MM.1S (cell line): ENCODE results near the gene SLC30A5.
"Not testable (repeated sequence)": the region's sequence is repeated elsewhere in the genome, so short reads cannot be mapped to it uniquely, and the experiment has no call there.

Source experiments
- DNase-seq: peaks from one replicate; pipeline ENCODE4 v3.0.0-alpha.2; 2015
- H2AFZ ChIP-seq: fragments of 300-600 bp; sonication (generic); 2 replicates; pipeline ENCODE4 v1.6.0; 2016; ENCODE audit warnings: antibody characterized with exemption, low read length
- H3F3A ChIP-seq: fragments of 300-600 bp; sonication (generic); 2 replicates; pipeline ENCODE4 v1.6.1; 2016; ENCODE audit warnings: mild to moderate bottlenecking, antibody characterized with exemption, low read length, moderate library complexity, mixed read lengths; ENCODE audit not compliant: insufficient read depth
- H3K27ac ChIP-seq: fragments of 300-600 bp; sonication (generic); 2 replicates; pipeline ENCODE4 v1.5.1; 2016; ENCODE audit warnings: mild to moderate bottlenecking, low read length
- H3K27me3 ChIP-seq: fragments of 300-600 bp; sonication (generic); replicated peaks from 2 replicates; pipeline ENCODE4 v1.6.0; 2016; ENCODE audit warnings: low read length; ENCODE audit not compliant: insufficient read depth
- H3K36me3 ChIP-seq: fragments of 300-600 bp; sonication (generic); replicated peaks from 2 replicates; pipeline ENCODE4 v1.6.1; 2016; ENCODE audit warnings: mild to moderate bottlenecking, low read length, mixed read lengths; ENCODE audit not compliant: insufficient read depth
- H3K4me1 ChIP-seq: fragments of 300-600 bp; sonication (generic); 2 replicates; pipeline ENCODE4 v1.6.1; 2016; ENCODE audit warnings: low read length, mixed read lengths
- H3K4me2 ChIP-seq: fragments of 300-600 bp; sonication (generic); 2 replicates; pipeline ENCODE4 v1.6.0; 2016; ENCODE audit warnings: low read depth, low read length
- H3K4me3 ChIP-seq: fragments of 300-600 bp; sonication (generic); 2 replicates; pipeline ENCODE4 v1.5.1; 2016; ENCODE audit warnings: low read length, mixed read lengths
- H3K79me2 ChIP-seq: fragments of 300-600 bp; sonication (generic); 2 replicates; pipeline ENCODE4 v1.6.1; 2016; ENCODE audit warnings: mixed run types, low read length, mixed read lengths
- H3K9ac ChIP-seq: fragments of 300-600 bp; sonication (generic); 2 replicates; pipeline ENCODE4 v1.6.1; 2016; ENCODE audit warnings: low read length, mixed read lengths
- H3K9me2 ChIP-seq: fragments of 300-600 bp; sonication (generic); replicated peaks from 2 replicates; pipeline ENCODE4 v1.6.1; 2016; ENCODE audit warnings: mild to moderate bottlenecking, low read length, mixed read lengths; ENCODE audit not compliant: insufficient read depth
- H3K9me3 ChIP-seq: fragments of 300-600 bp; sonication (generic); replicated peaks from 2 replicates; pipeline ENCODE4 v1.6.1; 2016; ENCODE audit warnings: mild to moderate bottlenecking, low read length, mixed read lengths; ENCODE audit not compliant: insufficient read depth
- H4K20me1 ChIP-seq: fragments of 300-600 bp; sonication (generic); 2 replicates; pipeline ENCODE4 v1.6.1; 2016; ENCODE audit warnings: mild to moderate bottlenecking, low read length, moderate library complexity, mixed read lengths; ENCODE audit not compliant: insufficient read depth
- CTCF ChIP-seq: fragments of 300-600 bp; sonication (generic); IDR thresholded peaks from 2 replicates; pipeline ENCODE4 v1.5.1; 2016; ENCODE audit warnings: antibody characterized with exemption, low read length, mixed read lengths
- EZH2 ChIP-seq: fragments of 300-600 bp; sonication (generic); optimal IDR thresholded peaks from 2 replicates; pipeline ENCODE3; 2017; ENCODE audit warnings: low read depth, mild to moderate bottlenecking, antibody characterized with exemption, low read length, mixed read lengths
- EZH2phosphoT487 ChIP-seq: fragments of 300-600 bp; sonication (generic); IDR thresholded peaks from 2 replicates; pipeline ENCODE4 v1.6.1; 2018; ENCODE audit warnings: antibody characterized with exemption, low read length

SLC30A5 gene

GRCh38 chr5:69105996-69106906, 12.4 kb downstream of the SLC30A5 start:
- Histone ChIP-seq H3K27me3 (no peaks in the 10 kb centered on the region), H3K4me2 (no peak overlapping the region), H4K20me1 (no peaks in the 10 kb centered on the region), H3F3A (no peaks in the 10 kb centered on the region), H2AFZ (no peak overlapping the region), H3K79me2 (peaks cover 4% of the 10 kb centered on the region; the same call in 1 of the 2 replicates), H3K9me3 (no peaks in the 10 kb centered on the region), H3K9ac (no peak overlapping the region), H3K36me3 (peaks cover 22% of the 10 kb centered on the region), H3K27ac (no peak overlapping the region), H3K4me3 (no peak overlapping the region), H3K4me1 (no peaks in the 10 kb centered on the region), H3K9me2 (no peaks in the 10 kb centered on the region)
- no peak for TF ChIP-seq EZH2phosphoT487
- TF ChIP-seq CTCF, result no peak
- no peak for TF ChIP-seq EZH2
- no peak for DNase-seq

- not testable (repeated sequence) for H3K4me3 ChIP-seq, H4K20me1 ChIP-seq, H3K4me1 ChIP-seq, H3K79me2 ChIP-seq, H3K9me3 ChIP-seq, H3K27ac ChIP-seq, H3K4me2 ChIP-seq, H3F3A ChIP-seq, H3K9me2 ChIP-seq, H2AFZ ChIP-seq, DNase-seq, H3K27me3 ChIP-seq, H3K9ac ChIP-seq
- peaks cover 22% of the 10 kb centered on the region for H3K36me3 ChIP-seq
These were observed 14.6 kb downstream of the SLC30A5 start for GRCh38 chr5:69108367-69108766.

- Histone ChIP-seq H3K4me1 (no peaks in the 10 kb centered on the region), H3K79me2 (no peaks in the 10 kb centered on the region), H3K4me3 (no peak overlapping the region), H3K4me2 (no peak overlapping the region), H2AFZ (no peak overlapping the region), H3K9ac (no peak overlapping the region), H3K27me3 (no peaks in the 10 kb centered on the region), H3K9me2 (no peaks in the 10 kb centered on the region), H3K36me3 (peaks cover 26% of the 10 kb centered on the region), H3F3A (no peaks in the 10 kb centered on the region), H3K9me3 (no peaks in the 10 kb centered on the region), H3K27ac (no peak overlapping the region), H4K20me1 (no peaks in the 10 kb centered on the region)
- TF ChIP-seq CTCF (no peak), EZH2 (no peak), EZH2phosphoT487 (no peak)
- no peak for DNase-seq
These were observed 20.0 kb downstream of the SLC30A5 start for GRCh38 chr5:69113851-69114250.

- H3K27me3 ChIP-seq, result no peaks in the 10 kb centered on the region
- no peaks in the 10 kb centered on the region for H3K4me1 ChIP-seq
- no peak overlapping the region for H3K27ac ChIP-seq
- no peak overlapping the region for H3K4me2 ChIP-seq
- TF ChIP-seq CTCF, result no peak
- TF ChIP-seq EZH2phosphoT487, result no peak
- TF ChIP-seq EZH2, result no peak
- H4K20me1 ChIP-seq, result no peaks in the 10 kb centered on the region
- no peak overlapping the region for H3K9ac ChIP-seq
- H3F3A ChIP-seq, result no peaks in the 10 kb centered on the region
- no peak overlapping the region for H3K4me3 ChIP-seq
- no peaks in the 10 kb centered on the region for H3K9me3 ChIP-seq
- no peak for DNase-seq
- no peaks in the 10 kb centered on the region for H3K79me2 ChIP-seq
- H2AFZ ChIP-seq, result no peak overlapping the region
- peaks cover 13% of the 10 kb centered on the region for H3K36me3 ChIP-seq
- no peaks in the 10 kb centered on the region for H3K9me2 ChIP-seq
These were observed 21.7 kb downstream of the SLC30A5 start for GRCh38 chr5:69115526-69115925.
